Muscle of back (tissue), 11 donors: ENCODE measurements around the gene SORCS1. TPM values are rescaled to one million over a fixed set of nuclear protein-coding genes. Genes with fewer than 3 reads are reported as not detected.

Source experiments
- DNase-seq, 3 donors: peaks; one replicate each; pipeline versions ENCODE4 v3.0.0 to v3.0.0-alpha.2; 2013
- polyA plus RNA-seq, 10 donors: library from polyadenylated mRNA; unstranded; fragments of 120-200 nt; gene quantifications; one replicate each; pipeline ENCODE4 v1.2.1, GENCODE V29; 2013; ENCODE audit not compliant: insufficient read length in 10 of 10

Gene SORCS1
- polyA plus RNA-seq, 10 donors = 2.5 to 5.7 (median 4.0) TPM

DNA sequence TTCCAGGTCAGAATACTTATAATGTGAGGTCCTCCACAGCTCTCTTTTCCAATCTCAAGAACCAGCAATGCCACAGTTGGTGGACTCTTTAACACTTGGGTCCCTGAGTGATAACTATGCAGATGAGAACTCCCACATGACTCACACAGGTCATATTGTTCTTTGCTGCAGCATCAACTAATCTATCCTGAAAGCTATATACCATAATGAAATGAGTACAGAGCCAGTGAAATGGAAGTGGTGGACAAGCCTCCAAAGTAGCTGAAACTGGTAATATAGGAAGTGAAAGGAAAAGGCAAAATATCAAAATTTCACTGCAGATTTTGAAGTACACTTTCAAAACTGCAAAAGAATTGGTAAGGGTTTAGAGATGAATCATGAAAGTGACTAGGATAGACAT is 45.6 kb downstream of the SORCS1 start:
- no peak for DNase-seq

DNA sequence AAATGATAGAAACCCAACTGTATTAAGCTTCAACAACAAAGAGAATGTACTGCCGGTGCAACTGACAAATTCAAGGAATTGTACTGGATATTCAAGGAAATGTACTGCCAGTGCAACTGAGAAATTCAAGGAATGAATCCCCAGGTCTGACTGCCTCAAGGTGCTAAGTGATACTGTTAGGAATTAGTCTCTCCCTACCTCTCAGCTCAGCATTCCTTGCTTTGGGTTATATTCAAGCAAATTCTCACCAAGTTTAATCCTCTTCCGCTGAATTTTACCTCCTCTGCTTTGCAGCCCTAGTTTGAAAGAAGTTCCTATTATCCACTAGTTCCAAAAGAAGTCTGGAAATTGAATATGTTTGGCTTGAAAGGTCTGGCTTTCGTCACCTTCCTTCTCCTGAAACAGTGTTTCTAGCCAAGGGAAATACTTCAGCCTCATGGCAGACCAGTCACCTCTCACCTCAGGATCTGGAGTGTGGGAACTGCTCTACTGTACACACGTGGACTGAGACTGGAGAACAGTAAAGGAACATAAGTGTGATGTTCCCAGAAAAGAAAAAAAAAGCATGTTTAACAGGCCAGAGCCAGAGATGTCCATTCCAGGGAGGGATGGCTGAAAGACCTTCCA is 60.4 kb downstream of the SORCS1 start:
- no peak for DNase-seq

DNA sequence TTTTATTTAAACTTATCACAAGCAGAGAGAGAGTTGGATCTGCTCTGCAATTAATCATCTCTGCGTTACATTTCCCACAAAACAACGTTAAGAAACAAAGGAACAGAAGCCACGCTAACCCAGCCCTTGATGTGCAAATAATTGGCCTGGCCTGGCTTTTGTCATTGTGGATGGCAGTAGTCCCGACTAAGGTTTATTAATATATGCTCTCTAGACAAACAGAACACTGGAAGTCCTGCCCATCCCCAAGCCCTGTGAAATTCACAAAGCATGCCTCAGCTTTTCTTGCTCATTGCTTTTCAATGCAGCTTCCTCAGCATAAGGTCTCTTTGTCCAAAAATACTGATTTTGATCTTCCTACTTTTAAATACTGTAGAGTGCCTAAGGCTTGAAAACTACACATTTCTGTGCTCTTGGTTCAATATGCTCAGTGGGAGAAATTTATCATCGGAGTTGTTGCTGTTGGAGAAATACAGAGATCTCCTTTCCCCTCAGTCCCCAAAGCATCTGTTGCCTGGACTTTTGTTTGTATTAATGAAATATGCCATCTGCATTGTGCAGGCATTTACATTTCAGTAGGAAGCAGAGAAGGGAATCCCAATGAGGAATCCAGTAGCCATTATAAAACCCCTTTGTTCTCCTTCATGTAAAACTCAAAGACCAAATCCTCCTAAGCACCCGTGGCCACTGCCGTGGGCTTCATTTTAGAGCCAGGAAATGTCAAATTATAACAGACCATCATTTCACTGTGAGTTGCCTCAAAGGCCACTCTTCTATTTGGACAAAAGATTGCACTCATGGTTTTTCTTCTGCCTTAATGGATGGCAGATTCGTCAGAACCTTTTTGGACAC is 61.1 kb downstream of the SORCS1 start:
- DNase-seq = no peak

DNA sequence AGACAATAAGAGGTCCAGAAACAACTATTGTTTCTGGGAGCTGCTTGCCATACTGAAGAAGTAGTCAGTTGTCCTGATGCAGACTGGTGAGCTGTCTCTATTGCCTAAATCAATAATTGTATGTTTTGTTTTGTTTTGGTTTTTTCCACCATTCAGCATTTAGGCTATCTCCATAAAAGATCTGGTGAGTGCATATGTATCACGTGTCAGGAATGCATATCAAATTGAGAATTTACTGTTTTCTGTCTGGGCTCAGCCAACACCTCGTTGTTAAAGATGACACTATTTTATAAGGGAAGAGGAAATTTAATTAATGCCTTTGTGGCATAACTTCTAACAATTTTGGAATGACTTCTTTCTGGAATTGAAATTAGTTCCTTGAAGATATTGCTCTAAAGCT is 66.2 kb downstream of the SORCS1 start:
- no peak for DNase-seq

DNA sequence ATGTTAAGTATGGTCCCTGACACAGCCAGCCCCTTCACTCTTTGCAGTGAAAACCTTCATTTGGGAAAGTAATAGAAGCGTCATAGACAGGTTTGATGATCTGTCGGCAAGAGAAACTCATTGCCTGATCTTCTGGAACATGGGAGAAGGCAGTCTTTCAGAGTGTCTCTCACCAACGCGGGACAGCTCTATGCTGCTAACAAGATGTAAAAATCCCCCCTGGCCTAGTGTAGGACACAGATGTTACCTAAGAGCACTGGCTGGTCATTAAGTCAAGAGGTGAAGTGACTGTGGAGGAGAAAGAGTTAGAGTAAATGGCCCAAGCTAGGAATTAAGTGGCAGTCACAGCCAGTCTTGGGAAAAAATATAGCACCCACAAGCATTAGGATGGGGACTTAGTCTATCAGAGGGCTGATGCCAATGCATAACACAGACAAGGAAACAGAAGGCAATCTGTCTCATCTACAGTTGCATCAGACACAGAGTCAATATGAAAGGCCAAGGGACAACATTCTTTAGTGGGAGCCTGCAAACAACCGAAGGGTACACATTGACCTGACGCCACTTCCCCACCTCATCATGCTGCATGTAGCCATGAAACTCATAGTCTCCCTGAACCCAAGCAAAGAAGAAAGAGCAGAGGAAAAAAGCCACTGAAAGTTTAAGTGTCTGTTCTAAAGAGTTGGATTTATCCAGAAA is 69.5 kb downstream of the SORCS1 start:
- DNase-seq = no peak

DNA sequence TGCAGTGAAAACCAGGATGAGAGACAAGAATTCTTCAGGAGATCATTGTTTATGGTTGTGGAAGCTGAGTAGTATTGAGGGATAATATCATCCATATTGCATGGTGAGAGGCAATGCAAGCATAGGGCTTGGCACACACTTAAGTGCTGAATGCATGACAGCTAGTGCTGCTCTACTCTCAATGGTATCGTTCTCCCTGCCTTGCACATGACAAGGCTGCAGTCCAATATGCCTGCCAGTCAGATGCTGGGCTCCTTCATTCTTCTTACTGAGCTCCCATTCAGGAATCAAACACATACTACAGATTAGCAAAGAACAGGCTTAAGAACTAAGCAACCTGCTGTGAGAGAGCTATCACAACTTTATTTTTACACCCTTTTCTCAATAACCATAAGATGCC is 72.2 kb downstream of the SORCS1 start:
- DNase-seq = no peak

DNA sequence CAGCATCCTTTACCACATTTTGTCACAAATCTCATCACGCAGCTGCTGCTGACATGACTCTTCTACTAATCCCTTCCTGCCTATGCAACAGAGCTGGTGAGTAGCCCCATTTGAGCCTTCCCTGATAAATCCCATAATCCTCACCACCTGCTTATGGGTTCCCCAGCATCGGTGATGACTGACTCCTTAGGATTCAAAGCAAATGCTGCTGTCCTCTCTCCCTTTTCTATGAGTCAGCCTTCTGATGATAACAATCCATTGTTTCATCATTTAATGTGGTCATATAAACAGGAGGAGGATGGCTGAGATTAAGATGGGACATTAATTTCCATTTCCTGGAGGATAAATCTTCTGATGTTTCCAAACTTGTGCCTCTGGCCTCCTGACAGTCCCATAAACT is 73.4 kb downstream of the SORCS1 start:
- no peak for DNase-seq

DNA sequence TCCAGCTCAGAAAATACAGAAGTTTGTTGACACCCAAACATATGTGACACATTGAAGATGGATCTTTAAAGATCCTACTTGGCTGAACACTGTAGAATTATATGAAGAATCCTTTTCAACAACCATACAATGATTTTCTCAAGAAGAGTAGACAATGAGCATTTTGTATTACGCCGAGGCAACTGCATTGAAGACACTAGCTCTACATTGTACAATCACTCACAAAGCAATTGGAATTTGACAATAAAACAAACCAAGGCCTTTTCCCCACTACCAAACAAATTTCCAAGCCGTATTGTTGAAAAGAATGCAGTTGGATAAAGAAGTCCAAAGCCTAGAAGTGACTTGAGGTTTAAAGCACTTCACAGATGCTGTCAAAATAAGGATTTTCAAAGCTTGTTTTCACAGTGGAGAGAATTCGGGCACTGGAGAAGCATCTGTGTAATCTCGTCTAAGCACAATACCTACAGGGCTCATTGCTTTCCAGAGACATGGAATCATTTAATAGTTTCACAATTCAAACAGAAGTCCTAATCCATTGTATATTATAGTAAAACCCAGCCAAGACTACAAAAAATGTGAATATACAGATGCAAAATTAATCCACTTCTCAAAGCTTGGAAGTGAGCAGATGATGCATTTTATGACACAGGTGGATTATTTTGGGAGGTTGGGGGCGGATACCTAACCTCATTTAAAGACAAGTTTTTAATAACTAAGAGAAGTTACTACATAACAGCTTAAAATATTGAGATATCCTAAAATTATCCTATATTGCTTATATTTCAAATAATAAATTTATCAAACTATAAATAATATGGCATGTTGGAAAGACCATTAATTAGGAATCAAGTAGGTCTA is 78.6 kb downstream of the SORCS1 start:
- no peak for DNase-seq

DNA sequence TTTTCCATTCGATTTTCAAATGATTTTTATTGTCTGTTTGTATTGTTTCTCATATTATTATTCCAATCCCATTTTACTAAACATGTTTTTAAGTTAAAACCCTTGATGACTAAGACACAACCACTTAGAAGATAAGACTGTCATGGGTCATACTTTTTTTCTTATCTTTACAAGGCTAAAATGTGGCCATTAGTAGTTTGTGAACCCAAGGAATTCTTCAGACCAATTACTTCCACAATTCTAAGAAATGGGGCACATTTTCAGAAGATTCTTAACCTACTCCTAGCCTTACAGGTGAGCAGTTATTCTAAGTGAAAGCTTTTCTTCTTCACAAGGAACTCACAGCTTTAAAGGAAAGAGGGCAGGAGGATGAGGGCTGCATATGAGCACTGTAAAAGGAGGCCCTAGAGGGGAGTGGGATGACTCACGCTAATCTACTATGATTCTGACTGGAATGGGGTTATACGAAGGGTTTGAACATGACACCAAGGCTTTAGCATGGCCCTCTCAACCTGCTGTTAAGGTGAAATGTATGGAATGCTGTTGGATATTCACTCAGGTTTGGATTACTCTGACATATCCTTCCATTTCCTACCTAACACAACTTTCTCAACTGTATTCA is 81.0 kb downstream of the SORCS1 start:
- no peak for DNase-seq

DNA sequence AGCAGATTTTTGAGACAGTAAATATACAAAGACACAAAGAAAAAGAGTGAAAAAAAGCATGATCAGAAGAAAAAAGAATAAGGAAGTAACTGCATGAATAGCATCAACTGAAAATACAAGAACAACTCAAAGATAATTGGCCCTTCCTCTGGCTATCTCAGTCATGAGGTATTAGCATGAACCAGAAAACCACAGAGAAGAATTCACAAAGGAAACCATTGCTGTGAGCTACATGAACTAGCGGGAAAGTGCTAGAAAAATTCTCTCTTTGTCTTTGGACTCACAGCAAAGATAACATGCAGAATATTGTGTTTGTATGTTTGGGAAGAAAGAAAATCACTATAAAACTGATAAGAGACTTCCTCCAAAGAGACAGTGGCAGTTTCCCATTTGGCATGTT is 82.9 kb downstream of the SORCS1 start:
- no peak for DNase-seq

DNA sequence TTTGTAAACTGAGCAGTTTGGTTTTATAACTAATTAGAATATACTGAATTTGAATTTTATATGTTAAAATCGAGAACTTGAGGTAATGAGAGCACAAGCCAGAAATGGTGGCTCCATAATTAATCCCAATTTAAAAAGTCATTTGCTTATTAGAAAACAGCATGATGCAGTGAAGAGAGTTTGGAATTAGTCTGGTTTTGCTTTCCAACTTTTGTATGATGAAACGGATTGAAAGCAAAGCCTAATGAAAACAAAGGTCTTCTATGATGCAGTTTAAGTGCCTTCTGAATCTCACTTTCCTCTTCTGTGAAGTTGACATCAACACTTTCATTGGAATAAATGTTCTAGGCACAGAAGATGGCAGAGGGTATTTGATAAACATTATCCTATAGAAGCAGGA is 89.4 kb downstream of the SORCS1 start:
- no peak for DNase-seq

DNA sequence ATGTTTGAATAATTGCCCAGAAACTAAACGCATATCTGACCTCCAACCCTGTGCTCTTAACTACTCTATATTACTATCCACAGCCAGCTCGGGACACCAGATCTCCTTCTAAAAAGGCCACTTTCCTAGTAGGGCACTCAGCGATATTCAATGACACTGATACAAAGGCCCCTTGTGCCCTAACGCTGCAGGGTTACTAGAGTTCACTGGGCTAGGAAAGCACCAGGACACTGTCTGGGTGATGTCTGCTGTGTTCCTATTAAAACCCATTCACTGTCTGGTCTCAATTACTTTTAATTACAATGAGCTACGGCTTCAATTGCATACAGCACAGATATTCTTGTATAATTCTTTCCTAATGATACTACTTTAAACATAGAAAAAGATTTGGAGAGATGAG is 91.7 kb downstream of the SORCS1 start:
- DNase-seq = no peak

DNA sequence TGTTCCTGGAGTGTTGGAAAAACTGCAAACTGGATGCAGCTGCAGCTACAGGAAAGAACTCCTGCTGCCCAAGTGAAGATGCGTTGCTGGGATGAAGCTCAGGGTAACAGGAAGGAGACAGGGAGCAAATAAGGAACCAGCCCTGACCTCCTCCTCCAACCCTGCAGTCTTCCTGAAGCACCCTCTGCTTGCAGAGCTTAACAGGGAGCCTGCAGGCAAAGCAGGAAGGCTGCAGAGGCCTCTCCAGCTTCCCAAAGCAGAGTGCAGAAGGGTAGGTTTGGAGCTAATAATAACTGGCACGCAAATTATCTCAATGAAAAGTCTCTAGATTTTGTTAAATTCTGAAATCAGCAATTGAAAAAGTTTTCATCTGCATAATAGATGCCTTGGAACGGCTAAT is 92.5 kb downstream of the SORCS1 start:
- DNase-seq = no peak

DNA sequence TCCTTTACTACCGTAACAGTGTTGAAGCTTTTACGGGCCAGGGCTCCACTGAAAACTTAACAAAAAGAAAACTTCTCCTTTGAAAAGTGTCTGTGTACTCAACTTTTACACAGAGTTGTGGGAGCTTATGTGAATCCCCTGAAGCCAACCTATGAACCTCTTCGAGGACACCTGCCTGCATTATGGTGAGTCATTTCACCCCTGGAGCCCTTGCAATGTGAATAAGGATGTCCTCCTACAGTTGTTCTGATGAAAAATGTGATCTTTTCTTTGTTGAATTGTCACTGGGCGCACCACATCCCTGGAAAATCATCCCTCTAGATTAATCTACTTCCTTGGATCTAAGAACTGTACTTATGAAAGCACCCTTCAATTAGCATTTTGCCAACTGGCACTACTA is 93.2 kb downstream of the SORCS1 start:
- no peak for DNase-seq

DNA sequence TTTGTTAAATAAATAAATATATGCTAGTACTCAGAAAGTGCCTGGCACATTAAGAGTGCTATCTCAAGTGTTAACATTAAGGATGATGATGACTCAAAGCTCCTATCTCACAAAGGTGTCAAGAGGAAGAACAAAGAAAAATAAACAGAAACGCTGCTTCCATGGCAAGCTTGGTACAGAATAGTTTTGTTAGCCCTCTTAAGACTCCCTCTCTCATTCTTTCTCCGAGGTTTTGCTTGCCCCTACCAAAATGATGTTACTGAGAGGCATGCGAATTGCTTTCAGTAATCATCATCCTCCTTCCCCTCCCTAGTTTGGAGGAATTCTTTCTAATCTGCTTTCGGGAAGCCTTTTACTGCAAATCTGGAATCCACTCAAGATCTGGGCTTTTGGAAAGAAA is 96.7 kb downstream of the SORCS1 start:
- no peak for DNase-seq

DNA sequence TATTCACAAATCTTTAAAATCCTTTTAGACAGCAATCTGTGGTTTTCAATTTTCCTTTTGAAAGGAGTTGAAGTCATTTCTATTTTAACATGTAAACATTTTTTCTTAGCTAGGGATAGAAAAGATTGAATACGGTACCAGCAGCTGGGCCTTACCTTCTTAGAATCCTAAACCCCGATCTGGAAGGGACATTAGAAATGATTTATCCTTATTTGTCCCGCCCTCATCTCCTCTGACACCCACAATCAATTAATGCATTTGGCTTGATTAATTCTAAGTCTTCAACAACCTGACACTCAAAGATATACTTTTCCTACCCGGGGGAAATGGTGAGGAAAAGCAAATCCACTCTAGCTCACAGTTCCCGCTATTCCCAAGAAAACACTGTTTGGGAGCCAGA is 100.4 kb downstream of the SORCS1 start:
- DNase-seq = no peak

DNA sequence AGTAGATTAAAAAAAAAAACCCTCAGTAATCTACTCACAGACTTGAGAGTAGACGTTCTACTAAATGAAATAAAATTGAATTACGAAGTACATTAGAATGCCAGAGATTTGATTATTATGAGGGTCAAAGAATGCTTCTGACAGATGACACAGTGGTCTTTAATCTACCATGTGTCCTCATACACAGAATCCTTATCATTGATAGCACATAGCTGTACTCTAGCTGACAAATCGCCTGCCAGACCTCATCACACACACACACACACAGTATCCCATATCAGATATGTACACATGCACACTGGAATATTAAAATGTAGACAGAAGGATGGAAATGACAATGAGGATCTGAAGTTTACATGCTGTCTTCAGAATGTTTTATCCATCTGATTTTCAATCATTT is 104.6 kb downstream of the SORCS1 start:
- DNase-seq = no peak

DNA sequence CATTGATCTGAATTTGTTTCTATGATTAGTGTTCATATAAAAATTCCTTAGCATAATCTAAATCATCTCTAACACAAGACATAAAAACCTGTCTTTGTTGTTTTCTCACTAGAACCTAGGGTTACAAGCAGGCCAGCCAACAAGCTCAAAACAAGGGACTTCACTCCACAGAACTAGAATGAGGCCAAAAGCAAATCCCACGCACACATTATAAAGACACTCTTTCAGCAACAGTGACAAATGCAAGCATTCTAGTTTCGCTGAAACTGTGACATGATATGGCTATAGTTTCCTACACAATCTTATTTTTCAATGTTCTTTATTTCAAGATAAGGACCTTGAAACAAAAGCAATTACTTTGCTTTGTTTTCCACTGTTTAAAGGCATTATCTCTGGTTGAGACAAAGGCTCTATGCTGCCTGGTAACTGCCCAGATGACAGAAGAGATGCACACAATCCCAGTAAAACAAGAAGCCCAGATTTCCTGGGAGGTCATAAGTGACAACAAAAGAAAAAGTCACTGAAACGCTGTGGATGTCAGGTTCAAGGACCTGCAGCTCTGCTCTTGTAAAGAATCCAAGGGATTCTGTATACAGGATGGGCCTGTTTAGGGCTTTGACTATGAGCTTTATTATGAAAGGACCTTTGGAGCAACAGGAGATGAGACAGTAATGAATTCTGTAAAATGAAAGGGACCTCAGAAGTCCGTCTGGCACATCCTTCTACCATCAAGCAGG is 105.3 kb downstream of the SORCS1 start:
- DNase-seq = no peak

DNA sequence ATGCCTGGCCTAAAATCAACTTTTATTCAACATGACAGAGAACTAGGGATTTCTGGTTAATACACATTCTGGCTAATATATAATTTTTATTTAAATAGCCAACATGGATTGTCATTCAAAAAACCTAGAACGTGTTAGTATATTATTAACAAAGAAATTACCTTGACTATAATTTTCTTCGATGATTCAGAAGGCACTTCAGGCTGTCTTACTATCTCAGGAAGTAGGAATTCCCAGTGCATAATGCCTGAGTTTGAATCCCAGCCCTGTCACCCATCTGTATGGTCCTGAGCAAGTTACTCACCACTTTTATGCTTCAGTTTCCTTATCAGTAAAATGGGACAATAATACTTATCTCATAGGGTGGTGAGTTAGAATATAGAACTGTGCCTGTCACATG is 106.2 kb downstream of the SORCS1 start:
- DNase-seq = no peak

DNA sequence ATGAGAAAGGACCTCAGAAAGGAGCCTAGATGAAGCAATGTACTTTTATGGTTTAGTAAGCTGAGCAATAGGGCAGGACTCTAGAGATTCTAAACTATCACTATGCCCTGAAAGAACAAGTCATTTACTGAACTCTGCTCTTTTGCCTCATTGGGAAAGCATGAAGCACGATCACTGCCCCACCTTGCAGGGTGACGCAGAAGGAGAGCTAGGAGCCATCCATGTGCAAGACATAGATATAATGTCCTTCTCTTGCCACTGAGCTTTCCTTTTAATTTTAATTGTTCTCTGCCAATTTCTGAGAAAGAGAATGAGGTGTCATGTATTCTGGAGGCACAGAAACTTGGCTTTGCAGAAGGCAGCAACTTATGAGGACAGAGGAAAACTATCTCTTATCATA is 108.3 kb downstream of the SORCS1 start:
- DNase-seq = no peak
